Measurements from ENCODE around the gene GATA5. TPM values are rescaled to one million over a fixed set of nuclear protein-coding genes. Genes with fewer than 3 reads are reported as not detected.

GATA5 gene
- total RNA-seq, 1 experiment from 2014 or later = not detected

- Histone ChIP-seq H2AFZ (ENCODE audit: low read depth, low read length, poor library complexity, severe bottlenecking) (no peak overlapping the region), H3K27ac (ENCODE audit: low read depth, low read length) (no peak overlapping the region), H3K4me2 (ENCODE audit: low read length) (no peak overlapping the region), H3K9me3 (ENCODE audit: control insufficient read depth in 1 of 2, insufficient read depth in 1 of 2, low read depth in 1 of 2, low read length in 2 of 2) (no peaks in the 10 kb centered on the region), H3K4me1 (ENCODE audit: control insufficient read depth in 1 of 2, insufficient read depth in 2 of 2, low read length in 2 of 2) (no peaks in the 10 kb centered on the region), H3K27me3 (ENCODE audit: insufficient read depth, low read length) (no peaks in the 10 kb centered on the region), H3K4me3 (replicated peaks in 1 of 2; ENCODE audit: low read depth in 1 of 2, low read length in 2 of 2) (no peak overlapping the region), H3K79me2 (ENCODE audit: insufficient read depth, low read length) (no peaks in the 10 kb centered on the region), H3K36me3 (ENCODE audit: control insufficient read depth in 1 of 2, insufficient read depth in 2 of 2, low read length in 2 of 2) (no peaks in the 10 kb centered on the region), H3K9me2 (ENCODE audit: insufficient read depth) (no peaks in the 10 kb centered on the region), H3K9ac (ENCODE audit: low read length) (no peak overlapping the region), H4K20me1 (ENCODE audit: insufficient read depth) (no peaks in the 10 kb centered on the region)
- ATAC-seq (no peak), DNase-seq (ENCODE audit: low read depth, low spot score) (no peak)
- POLR2A ChIA-PET = no interaction called here
- RAD21 ChIA-PET (ENCODE audit: low non-redundant PET in 1 of 2, low total read pairs in 2 of 2, uncharacterized antibody in 2 of 2, unreplicated experiment in 2 of 2) = no interaction called here
- TF ChIP-seq SIN3A (IDR thresholded peaks at IDR 0.05; ENCODE audit: low read depth) = no peak
- TF ChIP-seq, protein P1, sequence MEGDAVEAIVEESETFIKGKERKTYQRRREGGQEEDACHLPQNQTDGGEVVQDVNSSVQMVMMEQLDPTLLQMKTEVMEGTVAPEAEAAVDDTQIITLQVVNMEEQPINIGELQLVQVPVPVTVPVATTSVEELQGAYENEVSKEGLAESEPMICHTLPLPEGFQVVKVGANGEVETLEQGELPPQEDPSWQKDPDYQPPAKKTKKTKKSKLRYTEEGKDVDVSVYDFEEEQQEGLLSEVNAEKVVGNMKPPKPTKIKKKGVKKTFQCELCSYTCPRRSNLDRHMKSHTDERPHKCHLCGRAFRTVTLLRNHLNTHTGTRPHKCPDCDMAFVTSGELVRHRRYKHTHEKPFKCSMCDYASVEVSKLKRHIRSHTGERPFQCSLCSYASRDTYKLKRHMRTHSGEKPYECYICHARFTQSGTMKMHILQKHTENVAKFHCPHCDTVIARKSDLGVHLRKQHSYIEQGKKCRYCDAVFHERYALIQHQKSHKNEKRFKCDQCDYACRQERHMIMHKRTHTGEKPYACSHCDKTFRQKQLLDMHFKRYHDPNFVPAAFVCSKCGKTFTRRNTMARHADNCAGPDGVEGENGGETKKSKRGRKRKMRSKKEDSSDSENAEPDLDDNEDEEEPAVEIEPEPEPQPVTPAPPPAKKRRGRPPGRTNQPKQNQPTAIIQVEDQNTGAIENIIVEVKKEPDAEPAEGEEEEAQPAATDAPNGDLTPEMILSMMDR (IDR thresholded peaks at IDR 0.05 in 2 of 3, conservative IDR thresholded peaks at IDR 0.05 in 1 of 3; ENCODE audit: borderline replicate concordance in 1 of 3, insufficient read depth in 1 of 3, low read depth in 2 of 3, low read length in 2 of 3) = no peak
- no peak for TF ChIP-seq ELF1 (IDR thresholded peaks at IDR 0.05; ENCODE audit: borderline replicate concordance, low read depth)
- TF ChIP-seq ZBTB33 (IDR thresholded peaks at IDR 0.05; ENCODE audit: extremely low read depth, insufficient replicate concordance, low read length) = no peak
- intact Hi-C loops (cut with micrococcal nuclease) = no loop called here
- CTCF ChIA-PET = no interaction called here
- no TSS peak for BruUV-seq (replicated peaks)
These were observed 18.0 kb downstream of the GATA5 start for GRCh38 chr20:62457831-62458230.

DNA sequence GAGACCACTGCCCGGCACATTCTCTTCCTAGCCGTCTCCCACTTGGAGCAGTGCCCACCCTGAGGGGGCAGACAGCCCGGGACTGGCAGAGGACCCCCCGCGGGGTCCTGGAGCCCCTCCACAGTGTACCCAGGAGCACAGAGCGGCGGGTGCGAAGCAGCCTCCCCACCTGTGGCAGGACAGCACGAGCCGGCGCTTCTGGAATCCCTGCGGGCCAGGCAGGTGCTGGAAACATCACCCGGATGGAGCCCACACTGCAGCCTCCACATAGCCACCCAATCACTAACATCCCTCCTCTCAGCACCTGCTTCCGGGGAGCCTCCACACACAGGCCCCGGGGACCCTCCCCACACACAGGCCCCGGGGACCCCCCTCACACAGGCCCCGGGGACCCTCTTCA, 18.7 kb downstream of the GATA5 start:
- intact Hi-C loops (cut with micrococcal nuclease) = no loop called here
- BruUV-seq (replicated peaks) = no TSS peak
- Histone ChIP-seq H3K9me2 (ENCODE audit: insufficient read depth) (no peaks in the 10 kb centered on the region), H3K4me3 (replicated peaks in 1 of 2; ENCODE audit: low read depth in 1 of 2, low read length in 2 of 2) (no peak overlapping the region), H3K36me3 (ENCODE audit: control insufficient read depth in 1 of 2, insufficient read depth in 2 of 2, low read length in 2 of 2) (no peaks in the 10 kb centered on the region), H3K9me3 (ENCODE audit: control insufficient read depth in 1 of 2, insufficient read depth in 1 of 2, low read depth in 1 of 2, low read length in 2 of 2) (no peaks in the 10 kb centered on the region), H3K79me2 (ENCODE audit: insufficient read depth, low read length) (no peaks in the 10 kb centered on the region), H3K27me3 (ENCODE audit: insufficient read depth, low read length) (0 out of 2 replicates have a peak, but pooled peaks cover 2% of the 10 kb centered on the region), H3K9ac (ENCODE audit: low read length) (no peak overlapping the region), H4K20me1 (ENCODE audit: insufficient read depth) (no peaks in the 10 kb centered on the region), H3K4me2 (ENCODE audit: low read length) (no peak overlapping the region), H3K4me1 (ENCODE audit: control insufficient read depth in 1 of 2, insufficient read depth in 2 of 2, low read length in 2 of 2) (0 out of 4 replicates have a peak, but pooled peaks cover 0 to 3% of the 10 kb centered on the region in 2 experiments), H2AFZ (ENCODE audit: low read depth, low read length, poor library complexity, severe bottlenecking) (no peak overlapping the region), H3K27ac (ENCODE audit: low read depth, low read length) (no peak overlapping the region)
- no peak for DNase-seq (ENCODE audit: low read depth, low spot score)
- ChIA-PET RAD21 (ENCODE audit: low non-redundant PET in 1 of 2, low total read pairs in 2 of 2, uncharacterized antibody in 2 of 2, unreplicated experiment in 2 of 2) (no interaction called here), POLR2A (no interaction called here), CTCF (no interaction called here)
- no peak for ATAC-seq
- TF ChIP-seq ZBTB33 (IDR thresholded peaks at IDR 0.05; ENCODE audit: extremely low read depth, insufficient replicate concordance, low read length) = no peak
- no peak for TF ChIP-seq SP1 (IDR thresholded peaks at IDR 0.05; ENCODE audit: low read depth)
